ENCODE measurements around the gene ZFR. TPM values are rescaled to one million over a fixed set of nuclear protein-coding genes. Genes with fewer than 3 reads are reported as not detected.

Gene ZFR
- total RNA-seq, 1 donor from 2014 or later = 60.7 TPM

- no peak for DNase-seq (ENCODE audit: extremely low read depth, low read depth, low spot score)
Observed at GRCh38 chr5:32365623-32366022, 78.9 kb downstream of the ZFR start.

GRCh38 chr5:32363030-32363429 is 81.5 kb downstream of the ZFR start:
- DNase-seq (ENCODE audit: extremely low read depth, low read depth, low spot score) = no peak

GRCh38 chr5:32362527-32362926 is 82.0 kb downstream of the ZFR start:
- DNase-seq (ENCODE audit: extremely low read depth, low read depth, low spot score) = no peak

- no peak for DNase-seq (ENCODE audit: extremely low read depth, low read depth, low spot score)
Observed at GRCh38 chr5:32360906-32361305, 83.6 kb downstream of the ZFR start.

GRCh38 chr5:32358611-32359010 is 85.9 kb downstream of the ZFR start:
- no peak for DNase-seq (ENCODE audit: extremely low read depth, low read depth, low spot score)

- no peak for DNase-seq (ENCODE audit: extremely low read depth, low read depth, low spot score)
Observed at GRCh38 chr5:32357658-32358057, 86.9 kb downstream of the ZFR start.

GRCh38 chr5:32355686-32356085 is 88.9 kb downstream of the ZFR start:
- DNase-seq (ENCODE audit: extremely low read depth, low read depth, low spot score) = no peak

GRCh38 chr5:32353420-32353819 is 91.1 kb downstream of the ZFR start:
- DNase-seq (ENCODE audit: extremely low read depth, low read depth, low spot score) = no peak

GRCh38 chr5:32352685-32353084 is 91.9 kb downstream of the ZFR start:
- DNase-seq (ENCODE audit: extremely low read depth, low read depth, low spot score) = no peak

- no peak for DNase-seq (ENCODE audit: extremely low read depth, low read depth, low spot score)
Observed at GRCh38 chr5:32346869-32347268, 97.7 kb downstream of the ZFR start.

GRCh38 chr5:32343058-32343672 is 101.4 kb downstream of the ZFR start:
- no peak for DNase-seq (ENCODE audit: extremely low read depth, low read depth, low spot score)

GRCh38 chr5:32342656-32343055 is 101.9 kb downstream of the ZFR start:
- no peak for DNase-seq (ENCODE audit: extremely low read depth, low read depth, low spot score)

- no peak for DNase-seq (ENCODE audit: extremely low read depth, low read depth, low spot score)
Observed at GRCh38 chr5:32339878-32340277, 104.7 kb downstream of the ZFR start.

GRCh38 chr5:32339198-32339597 is 105.3 kb downstream of the ZFR start:
- DNase-seq (ENCODE audit: extremely low read depth, low read depth, low spot score) = no peak

- no peak for DNase-seq (ENCODE audit: extremely low read depth, low read depth, low spot score)
Observed at GRCh38 chr5:32332966-32333365, 111.6 kb downstream of the ZFR start.

- DNase-seq (ENCODE audit: extremely low read depth, low read depth, low spot score) = no peak
Observed at GRCh38 chr5:32332361-32332760, 112.2 kb downstream of the ZFR start.

GRCh38 chr5:32331935-32332274 is 112.6 kb downstream of the ZFR start:
- DNase-seq (ENCODE audit: extremely low read depth, low read depth, low spot score) = no peak

- DNase-seq (ENCODE audit: extremely low read depth, low read depth, low spot score) = no peak
Observed at GRCh38 chr5:32331217-32331934, 113.2 kb downstream of the ZFR start.

- no peak for DNase-seq (ENCODE audit: extremely low read depth, low read depth, low spot score)
Observed at GRCh38 chr5:32330126-32330971, 114.2 kb downstream of the ZFR start.

GRCh38 chr5:32329395-32329834 is 115.1 kb downstream of the ZFR start:
- DNase-seq (ENCODE audit: extremely low read depth, low read depth, low spot score) = no peak

GRCh38 chr5:32326216-32326772 is 118.2 kb downstream of the ZFR start:
- DNase-seq (ENCODE audit: extremely low read depth, low read depth, low spot score) = no peak

Measured in glomerular endothelial cell (primary cell).